Measurements from ENCODE around the gene DDX18. TPM values are rescaled to one million over a fixed set of nuclear protein-coding genes. Genes with fewer than 3 reads are reported as not detected.

Gene DDX18
- 36.4 and 40.7 TPM in 2 replicates for total RNA-seq

GRCh38 chr2:117814417-117815264, at the start of gene DDX18:
Gene DDX18, plus strand, starts transcription at chr2:117814691. Its CDS starts 87 bp downstream, at chr2:117814778.

Other genes starting within 250 kb of the DDX18 start
- 6.5 and 7.5 TPM in 2 replicates for gene CCDC93, start 199.4 kb downstream of the DDX18 start, total RNA-seq

Data from epithelial cell of alveolus of lung (primary cell).